HPDE6-E6E7 (cell line): Measurements from ENCODE around the gene TSFM.
A peak's percentile ranks its signal among the peaks of the same experiment; 100 is the strongest.

Experiments used
- DNase-seq: peaks from one replicate; pipeline ENCODE4 v3.0.0; 2011; ENCODE audit warnings: missing footprints; ENCODE audit errors: extremely low spot score

TSFM gene

GRCh38 chr12:57746025-57746424 is 36.6 kb upstream of the TSFM start:
- no peak for DNase-seq

GRCh38 chr12:57749061-57749460 is 33.5 kb upstream of the TSFM start:
- no peak for DNase-seq

- no peak for DNase-seq
Measured at GRCh38 chr12:57750561-57751431, 31.8 kb upstream of the TSFM start.

DNA sequence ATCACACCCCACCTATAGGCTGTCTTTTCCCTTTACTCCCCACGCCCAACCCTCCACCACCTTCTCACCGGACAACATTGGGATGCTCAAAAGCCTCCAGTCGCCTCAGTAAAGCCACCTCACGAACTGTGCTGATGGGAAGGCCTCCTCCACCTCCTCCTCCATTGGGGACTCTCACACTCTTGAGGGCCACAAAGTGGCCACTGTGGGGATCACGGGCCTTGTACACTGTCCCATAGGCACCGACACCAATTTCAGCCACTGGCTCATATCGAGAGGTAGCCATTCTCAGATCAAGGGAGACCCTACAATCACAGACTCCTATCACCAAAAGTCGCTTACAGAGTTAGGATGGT is 31.2 kb upstream of the TSFM start:
- DNase-seq = no peak

GRCh38 chr12:57751788-57752667 is 30.6 kb upstream of the TSFM start, which contains the start of gene CDK4:
Gene CDK4 (minus strand): TSS chr12:57752310. CDS start chr12:57751717, 593 bp downstream.
- peak; percentile 91 for DNase-seq

DNA sequence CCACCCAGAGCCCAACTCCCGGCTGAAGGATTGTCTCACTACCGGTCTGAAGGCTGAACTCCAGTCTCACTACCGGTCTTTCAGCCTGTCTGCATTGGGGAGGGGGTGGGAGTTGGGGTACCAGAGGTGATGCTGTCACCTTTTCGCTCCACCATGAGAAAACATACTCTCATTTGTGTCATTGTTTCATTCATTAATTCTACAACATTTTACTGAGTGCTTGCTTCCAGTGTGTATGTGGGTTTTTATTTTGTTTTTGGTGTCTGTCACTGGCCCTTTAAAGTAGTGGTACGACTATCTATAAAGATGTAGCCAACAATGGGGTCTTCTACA is 30.0 kb upstream of the TSFM start:
- DNase-seq = no peak

GRCh38 chr12:57753756-57754337 is 28.7 kb upstream of the TSFM start:
- DNase-seq = no peak

- DNase-seq = peak; percentile 74
Measured at GRCh38 chr12:57754411-57755193, 28.0 kb upstream of the TSFM start, which contains the start of gene MARCHF9. Gene MARCHF9 (plus strand): TSS chr12:57755103. CDS start chr12:57755529, 426 bp downstream.

GRCh38 chr12:57755194-57755453 is 27.5 kb upstream of the TSFM start:
- no peak for DNase-seq

GRCh38 chr12:57755454-57756372 is 26.9 kb upstream of the TSFM start:
- DNase-seq = no peak

- no peak for DNase-seq
Measured at GRCh38 chr12:57756406-57757341, 25.9 kb upstream of the TSFM start.

- no peak for DNase-seq
Measured at GRCh38 chr12:57757771-57758170, 24.8 kb upstream of the TSFM start.

GRCh38 chr12:57758552-57759359 is 23.8 kb upstream of the TSFM start:
- DNase-seq = no peak

DNA sequence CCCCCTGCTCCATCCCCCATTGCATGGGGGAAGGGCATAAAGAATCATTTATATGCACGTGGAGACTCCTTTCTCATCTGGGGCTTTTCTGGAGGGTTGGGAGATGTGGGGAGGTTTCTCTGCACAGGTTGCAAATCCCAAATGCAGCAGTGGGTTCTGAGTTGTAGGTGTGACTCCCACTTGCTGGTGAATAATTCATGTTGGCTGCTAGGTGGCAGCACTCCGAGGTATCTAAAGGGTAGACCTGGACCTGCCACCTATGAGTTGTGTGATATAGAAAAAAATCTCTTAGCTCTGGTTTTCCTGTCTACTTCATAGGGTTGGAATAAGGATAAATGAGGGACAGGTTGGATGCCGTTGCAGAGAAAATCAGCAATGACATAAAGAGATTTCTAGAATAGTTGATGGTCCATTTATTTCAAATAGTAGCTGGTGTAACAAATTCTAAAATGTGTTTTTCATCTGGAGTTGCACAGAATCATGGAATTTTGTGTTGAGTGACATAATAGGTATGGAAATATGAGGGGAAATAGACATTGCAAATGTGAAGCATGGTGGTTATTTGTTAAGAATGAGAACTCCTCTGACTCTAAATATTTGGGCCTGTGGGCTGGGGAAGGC is 23.1 kb upstream of the TSFM start:
- no peak for DNase-seq

DNA sequence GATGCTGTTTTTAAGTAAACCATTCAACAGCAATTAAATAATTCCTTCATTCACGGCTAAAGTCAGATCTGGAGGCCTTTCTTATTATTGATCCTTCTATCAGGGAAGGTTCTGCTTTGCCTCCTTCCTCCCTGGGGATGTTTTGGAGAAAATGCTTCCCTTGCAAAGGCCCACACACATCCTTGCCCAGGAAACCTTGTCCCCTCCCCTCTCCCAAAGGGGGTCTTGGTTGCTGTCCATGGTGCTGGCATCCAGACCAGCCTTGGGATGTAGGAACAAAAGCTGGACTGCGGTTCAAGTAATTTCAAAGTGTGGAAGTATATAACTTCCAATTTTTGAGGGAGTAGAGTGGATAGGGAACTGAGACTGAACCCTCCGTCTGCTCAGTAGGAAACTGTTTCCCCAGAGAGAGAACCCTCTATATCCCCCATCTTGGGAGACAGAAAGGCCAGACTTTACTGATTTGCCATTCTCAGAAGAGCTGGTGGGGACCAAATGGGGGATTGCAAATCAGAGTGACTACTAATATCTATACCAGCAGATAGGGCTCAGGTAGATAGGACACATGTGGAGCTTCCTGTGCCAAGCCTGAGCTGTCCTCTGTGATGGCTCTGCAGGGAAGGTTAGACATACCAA is 22.1 kb upstream of the TSFM start:
- DNase-seq = no peak

- DNase-seq = no peak
Measured at GRCh38 chr12:57761391-57761998, 21.1 kb upstream of the TSFM start.

- no peak for DNase-seq
Measured at GRCh38 chr12:57762463-57762862, 20.1 kb upstream of the TSFM start.
